ENCODE data around the gene CAPG.

CAPG gene

DNA sequence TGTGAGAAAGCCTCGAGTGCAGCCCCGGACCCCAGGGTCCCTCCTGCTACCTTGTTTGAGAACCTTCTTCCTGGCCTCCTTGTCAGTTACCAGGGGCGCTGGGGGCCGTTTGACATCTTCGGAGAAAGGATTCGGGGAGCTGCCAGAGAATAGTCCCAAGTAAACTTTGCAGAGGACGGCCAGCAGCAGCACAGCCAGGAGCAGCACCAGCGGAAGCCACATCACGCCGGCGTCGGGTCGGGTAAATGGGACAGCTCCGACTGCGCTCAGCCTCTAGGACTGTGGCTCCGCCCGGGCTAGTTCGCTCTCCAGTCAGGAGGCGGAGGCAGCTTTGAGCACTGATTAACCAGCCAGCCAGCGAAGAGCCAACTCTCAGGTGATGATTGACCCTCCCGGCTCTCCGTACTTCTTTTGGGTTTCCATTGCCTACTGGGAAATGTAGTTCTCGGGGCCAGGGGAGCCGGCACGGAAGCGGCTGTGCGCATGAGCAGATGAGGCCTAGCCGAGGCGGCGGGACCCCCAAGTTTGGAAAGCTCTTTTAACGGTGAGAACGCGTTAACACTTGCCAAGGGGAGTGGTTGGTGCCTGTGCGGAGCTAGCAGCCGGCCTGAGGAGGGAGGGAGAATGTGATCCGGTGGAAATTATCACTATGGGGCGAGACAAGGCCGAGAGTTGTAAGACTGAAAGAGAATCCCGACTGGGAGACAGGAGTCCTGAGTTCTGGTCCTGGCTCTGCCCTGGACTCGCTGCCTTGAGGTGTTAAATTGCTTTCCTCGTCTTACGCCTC lies 55.7 kb downstream of the CAPG start, which contains the start of the genes ELMOD3 and RETSAT:
Gene ELMOD3, plus strand, starts transcription at position 484 of the 787 bp plus-strand sequence. CDS start 2,430 bp downstream, outside the sequence.
Gene RETSAT, minus strand, starts transcription at position 243 of the 787 bp plus-strand sequence. Its CDS starts 21 bp downstream, at position 222.
- FAIRE-seq: peak; percentile 97

DNA sequence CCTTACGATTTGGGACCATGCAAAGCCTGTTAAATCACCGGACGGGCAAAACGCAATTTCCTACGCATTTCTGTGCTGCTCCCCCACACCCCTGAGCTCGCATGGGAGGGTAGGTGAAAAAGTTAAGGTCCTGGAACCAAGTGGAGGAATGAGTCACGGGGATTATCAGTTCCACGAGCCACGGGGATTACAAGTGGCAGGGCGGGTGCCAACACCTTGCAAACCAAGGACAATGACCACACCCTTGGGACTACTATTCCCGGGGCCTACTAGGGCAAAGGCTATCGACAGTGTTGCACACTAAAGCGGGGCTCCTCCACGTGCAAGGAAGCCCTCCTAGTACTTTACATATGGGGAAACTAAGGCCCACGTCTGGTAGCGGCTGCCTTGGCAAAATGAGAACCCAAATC lies 56.3 kb downstream of the CAPG start:
- FAIRE-seq: no peak

DNA sequence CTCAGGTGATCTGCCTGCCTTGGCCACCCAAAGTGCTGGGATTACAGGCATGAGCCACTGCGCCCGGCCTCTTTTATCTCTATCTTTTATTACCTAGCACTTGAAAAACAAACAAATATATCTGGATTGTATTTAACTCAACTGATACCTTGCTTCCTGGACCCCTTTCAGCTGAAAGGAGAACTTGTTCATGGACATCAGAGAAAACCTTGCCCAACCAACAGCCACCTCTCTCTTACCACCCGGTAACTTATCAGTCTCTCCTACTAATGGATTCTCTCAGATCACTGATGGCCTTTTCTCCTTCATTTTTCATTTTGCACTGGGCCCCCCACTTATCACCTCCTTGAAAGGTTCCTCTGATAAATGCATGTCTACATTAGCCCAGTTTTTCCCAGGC lies 62.6 kb downstream of the CAPG start:
- FAIRE-seq: no peak
